Measurements from ENCODE around the gene TBC1D2.

- TF ChIP-seq CTCF (IDR thresholded peaks at IDR 0.05) (no peak), POLR2AphosphoS5 (IDR thresholded peaks at IDR 0.05) (no peak), POLR2A (IDR thresholded peaks at IDR 0.05) (no peak)
Measured at GRCh38 chr9:98304381-98304780, 48.9 kb upstream of the TBC1D2 start.

Measured in gastroesophageal sphincter (tissue), 3 donors.